ENCODE measurements around the gene RNASE8. TPM values are rescaled to one million over a fixed set of nuclear protein-coding genes. Genes with fewer than 3 reads are reported as not detected.

Gene RNASE8
- total RNA-seq, 1 donor from 2014 or later: not detected

- peak; percentile 87 for DNase-seq (ENCODE audit: low spot score)
Observed at GRCh38 chr14:21092273-21093011, 34.8 kb downstream of the RNASE8 start.

GRCh38 chr14:21093018-21093417 is 35.4 kb downstream of the RNASE8 start:
- DNase-seq (ENCODE audit: low spot score): no peak

- no peak for DNase-seq (ENCODE audit: low spot score)
Observed at GRCh38 chr14:21093769-21094681, 36.4 kb downstream of the RNASE8 start.

DNA sequence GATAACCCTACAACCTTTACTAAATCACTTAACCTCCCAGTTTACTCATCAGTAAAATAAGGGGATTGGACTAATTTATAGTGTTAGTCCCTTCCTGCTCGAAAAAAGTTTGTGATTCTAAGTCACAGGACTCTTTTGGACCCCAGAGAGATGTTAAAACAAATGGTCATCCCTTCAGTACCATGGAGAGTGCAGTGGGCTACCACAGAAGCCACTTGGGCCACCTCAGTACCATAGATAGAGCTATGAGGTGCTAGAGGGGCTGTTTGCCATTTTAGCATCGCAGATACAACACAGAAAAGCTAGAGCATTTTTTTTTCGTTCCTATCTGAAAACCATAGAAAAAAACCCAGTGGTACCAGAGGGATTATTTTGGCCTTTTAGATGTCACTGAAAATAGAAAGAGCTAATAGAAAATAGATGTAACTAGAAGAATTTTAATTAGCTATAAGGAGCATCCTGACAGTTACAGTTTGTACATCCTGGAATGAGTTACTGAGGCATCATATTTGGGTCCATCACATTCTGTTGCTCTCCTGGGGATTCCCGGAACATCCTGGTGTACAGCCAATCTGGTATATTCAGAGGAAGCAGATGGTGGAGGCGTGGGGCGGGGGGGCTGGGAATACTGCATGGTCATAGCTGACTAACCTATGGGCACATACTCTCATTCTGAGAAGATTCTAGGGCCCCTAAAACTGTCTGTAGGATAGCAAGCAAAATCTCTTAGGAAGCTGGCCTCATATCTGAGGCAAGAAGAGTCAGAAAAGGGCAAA is 38.0 kb downstream of the RNASE8 start:
- DNase-seq (ENCODE audit: low spot score): no peak

GRCh38 chr14:21096438-21096837 is 38.8 kb downstream of the RNASE8 start:
- DNase-seq (ENCODE audit: low spot score): no peak

DNA sequence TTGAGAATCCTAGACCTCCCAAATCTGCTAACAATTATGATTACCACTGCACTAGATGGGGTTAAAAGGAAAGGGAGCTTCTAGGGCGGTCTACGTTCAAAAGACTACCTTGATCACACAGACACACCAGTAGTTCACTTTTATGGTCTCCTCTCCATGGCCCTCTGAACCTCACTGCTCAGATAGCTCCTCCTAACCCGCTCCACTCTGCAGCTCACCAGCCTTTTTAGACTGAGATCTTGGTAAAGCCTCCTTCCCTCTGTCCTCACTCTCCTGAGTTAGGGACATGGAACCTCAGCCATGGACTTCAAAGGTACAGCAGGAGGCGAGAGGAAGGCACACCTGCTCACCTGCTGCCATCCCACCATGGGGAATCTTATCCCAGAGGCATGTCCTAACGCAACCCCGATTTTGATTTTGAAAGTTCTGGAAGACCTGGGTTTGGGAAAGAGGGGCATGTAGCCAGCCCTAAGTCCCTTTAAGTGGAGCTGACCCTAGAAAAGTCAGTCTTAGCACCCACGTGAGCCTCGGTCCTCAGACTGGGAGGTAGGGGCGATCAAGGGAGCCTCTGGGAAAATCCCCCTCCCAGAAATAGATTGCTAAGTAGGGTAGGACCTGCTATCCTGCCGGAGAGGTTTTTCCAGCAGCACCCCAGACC is 39.5 kb downstream of the RNASE8 start:
- DNase-seq (ENCODE audit: low spot score): no peak

GRCh38 chr14:21097636-21098075 is 40.0 kb downstream of the RNASE8 start:
- DNase-seq (ENCODE audit: low spot score): no peak

- DNase-seq (ENCODE audit: low spot score): peak; percentile 79
Observed at GRCh38 chr14:21098076-21098891, 40.7 kb downstream of the RNASE8 start, which contains the start of gene ZNF219. TSS of gene ZNF219 (minus strand) at chr14:21098655. CDS start at chr14:21093591, 5,064 bp downstream.

DNA sequence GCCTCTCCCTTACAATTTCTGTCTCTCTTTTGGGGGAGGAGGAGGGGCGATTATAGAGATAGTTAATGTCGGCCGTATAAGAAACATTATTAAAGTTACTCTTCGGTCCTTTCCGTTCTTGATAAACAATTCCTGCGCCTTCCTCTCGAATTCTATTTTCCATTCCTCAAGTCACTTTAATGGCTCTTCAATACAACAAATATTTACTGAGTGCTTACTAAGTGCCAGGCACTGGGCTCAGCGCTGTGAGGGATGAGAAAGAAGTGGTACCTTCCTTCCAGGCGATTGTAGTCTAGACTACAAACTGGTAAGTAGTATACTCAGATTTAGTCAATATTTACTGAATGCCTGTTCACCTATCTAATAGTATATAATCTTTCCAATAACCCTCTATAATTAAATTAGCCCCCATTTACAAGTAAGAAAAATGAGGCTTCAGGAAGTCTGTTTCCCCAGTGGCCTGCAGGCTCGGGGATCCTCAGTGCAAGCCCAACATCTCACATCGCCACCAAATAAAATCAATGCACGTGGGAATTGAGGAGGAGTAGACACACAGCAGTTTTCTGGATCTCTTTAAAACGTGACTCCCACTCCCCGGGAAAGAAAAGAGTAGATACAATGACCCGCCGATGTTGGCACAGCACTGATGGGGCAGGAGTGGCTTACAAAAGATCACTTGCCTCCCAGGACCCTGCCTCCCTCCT is 41.4 kb downstream of the RNASE8 start:
- no peak for DNase-seq (ENCODE audit: low spot score)

DNA sequence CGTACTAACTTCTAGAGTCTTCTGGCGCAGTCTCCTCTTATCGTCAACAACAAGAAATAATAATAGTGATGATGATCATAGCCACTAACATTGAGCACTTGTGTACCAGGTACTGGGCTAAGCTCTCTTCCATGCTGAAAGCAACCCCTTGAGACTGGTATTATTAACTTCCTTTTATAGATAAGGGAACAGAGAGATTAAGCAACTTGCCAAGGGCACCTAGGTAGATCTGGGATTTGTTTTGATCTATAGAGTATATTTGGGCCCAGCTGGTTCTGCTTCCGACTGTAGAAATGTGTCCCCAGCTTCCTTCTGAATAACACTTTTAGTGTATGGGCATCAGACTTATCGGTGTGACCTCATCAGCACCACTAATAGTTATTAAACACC is 42.0 kb downstream of the RNASE8 start:
- DNase-seq (ENCODE audit: low spot score): no peak

GRCh38 chr14:21100931-21101330 is 43.3 kb downstream of the RNASE8 start, which contains the start of gene TMEM253:
TSS of gene TMEM253 (plus strand) at chr14:21101066. CDS start at chr14:21101344, 278 bp downstream.
- DNase-seq (ENCODE audit: low spot score): no peak

DNA sequence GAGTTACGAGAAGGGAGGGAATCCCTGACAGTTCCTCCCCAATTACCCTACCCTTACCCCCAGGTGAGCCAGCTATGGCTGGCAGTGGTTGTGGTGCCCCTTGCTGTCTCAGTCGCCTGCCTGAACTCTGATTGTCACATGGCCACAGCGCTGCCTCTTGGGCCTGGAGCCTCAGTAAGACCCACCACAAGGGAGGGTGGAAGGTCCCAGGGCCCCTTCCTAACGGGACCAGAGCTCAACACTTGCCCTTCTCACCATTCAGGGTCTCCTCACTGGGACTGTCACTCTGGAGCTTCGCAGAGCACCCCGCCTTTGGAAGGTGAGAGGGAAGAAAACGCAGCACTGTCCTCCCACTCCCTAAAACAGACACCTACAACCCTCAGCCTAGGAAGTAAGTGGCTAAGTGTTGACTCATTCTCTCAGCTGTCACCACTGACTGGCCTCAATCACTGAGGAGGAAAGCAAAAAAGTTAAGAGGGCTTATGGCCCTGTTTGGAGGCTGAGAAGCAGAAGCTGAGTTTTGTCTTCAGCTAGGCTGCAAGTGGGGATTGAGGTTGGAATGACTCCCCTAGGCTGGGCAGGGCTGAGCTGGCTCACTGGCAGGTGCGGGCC is 44.3 kb downstream of the RNASE8 start:
- no peak for DNase-seq (ENCODE audit: low spot score)

DNA sequence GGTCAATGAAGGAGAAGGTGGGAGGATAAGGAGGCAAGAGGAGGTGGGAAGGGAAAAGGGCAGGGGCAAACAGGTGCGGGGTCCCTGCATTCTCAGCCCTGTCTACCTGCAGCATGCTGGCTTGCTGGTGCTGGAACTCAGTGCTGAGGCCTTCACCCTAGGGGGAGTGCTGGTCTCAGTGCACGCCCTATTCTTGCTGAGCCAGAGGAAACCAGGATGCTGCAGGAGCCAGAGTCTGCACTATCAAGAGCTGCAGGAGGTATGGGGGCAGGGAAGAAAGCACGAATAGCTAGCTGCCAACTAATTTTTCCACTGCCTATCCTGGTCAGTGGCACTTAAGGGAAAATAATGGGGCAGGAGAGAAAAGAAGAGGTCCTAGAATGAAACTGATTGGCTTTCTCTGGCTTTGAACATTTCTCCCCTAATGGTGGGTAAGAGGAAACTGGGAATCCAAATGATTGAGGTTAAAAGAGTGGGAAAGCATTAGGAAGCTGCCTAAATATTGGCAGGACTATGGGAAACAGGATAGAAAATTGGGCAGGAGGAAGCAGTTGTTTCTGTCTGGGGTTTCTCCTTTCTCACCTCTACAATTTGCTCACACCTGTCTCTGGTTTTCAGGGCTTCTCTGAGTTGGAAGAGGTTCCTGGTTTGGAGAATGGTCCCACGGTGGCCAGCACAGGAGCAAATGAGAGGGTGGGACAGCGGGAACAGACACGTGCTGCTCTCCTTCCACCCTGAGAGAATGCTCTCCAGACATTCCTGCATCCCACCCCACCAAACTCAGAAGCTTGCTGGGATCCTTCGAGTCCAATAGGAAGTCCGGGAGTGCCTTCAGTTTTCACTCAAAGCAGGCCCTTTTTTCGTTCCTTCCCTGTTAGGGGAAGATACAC is 45.1 kb downstream of the RNASE8 start:
- no peak for DNase-seq (ENCODE audit: low spot score)

GRCh38 chr14:21103411-21103709 is 45.7 kb downstream of the RNASE8 start:
- no peak for DNase-seq (ENCODE audit: low spot score)

DNA sequence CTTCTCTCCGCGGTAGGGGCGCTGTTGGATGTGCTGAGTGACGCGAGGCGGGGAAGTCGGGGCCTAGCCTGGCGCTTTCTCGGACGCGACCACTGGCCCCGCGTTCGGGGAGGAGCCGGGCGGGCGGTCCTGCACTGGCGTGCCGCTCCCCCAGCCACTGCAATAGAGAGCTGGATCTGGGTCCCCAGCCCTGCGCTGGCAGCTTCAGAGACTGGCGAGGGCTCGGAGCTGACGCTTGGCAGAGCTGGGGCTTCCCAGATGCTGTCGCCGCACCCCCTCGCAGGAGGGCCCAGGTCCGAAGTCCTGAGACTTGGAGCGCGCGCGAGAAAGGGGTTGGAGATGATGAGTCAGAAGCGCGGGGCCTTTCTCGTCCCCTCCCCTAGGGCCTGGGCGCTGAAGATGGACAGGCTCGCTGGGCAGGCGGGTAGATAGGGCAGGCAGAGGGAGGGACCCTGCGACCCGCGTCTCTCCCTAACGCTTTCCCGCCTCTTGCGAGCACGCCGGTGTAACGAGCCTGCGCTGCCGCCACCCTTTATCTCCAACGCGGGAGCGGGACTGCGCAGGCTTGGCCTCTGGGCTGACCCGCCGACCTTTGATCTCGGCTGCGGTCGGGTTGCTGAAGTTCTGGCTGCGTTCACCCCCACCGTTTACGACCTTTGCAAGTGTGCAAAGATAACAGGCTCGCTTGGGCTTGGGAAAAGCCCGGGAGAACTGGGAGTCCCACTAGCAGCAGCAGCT is 46.3 kb downstream of the RNASE8 start:
- DNase-seq (ENCODE audit: low spot score): peak; percentile 97

DNA sequence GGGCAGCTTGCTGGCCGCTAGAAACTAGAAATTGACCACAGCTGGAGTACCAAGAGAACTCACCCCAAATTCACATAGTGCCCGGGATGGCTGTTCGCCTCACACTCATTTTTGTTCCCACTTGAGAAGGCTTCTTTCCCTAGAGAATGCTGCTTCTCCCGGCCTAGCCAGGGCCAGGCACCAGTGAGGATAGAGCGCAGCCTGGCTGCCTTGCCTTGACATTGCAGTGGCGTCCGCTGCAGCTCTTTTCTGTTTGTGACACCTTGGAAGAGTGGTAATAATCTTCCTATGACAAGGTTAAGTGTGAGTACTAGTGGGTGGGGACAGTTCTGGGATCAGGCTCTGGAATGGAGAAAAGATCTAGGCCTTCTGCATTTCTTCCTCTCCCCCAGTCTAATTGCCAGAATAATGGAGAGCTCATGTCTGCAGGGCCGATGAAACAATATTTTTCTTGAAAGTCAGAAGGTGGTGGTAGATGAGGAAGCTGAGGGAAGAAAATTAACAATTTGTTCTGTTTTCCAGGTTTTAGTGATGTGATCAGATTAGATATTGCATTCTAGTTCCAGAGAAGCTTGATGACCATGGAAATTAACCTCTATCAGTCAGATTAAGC is 46.9 kb downstream of the RNASE8 start:
- DNase-seq (ENCODE audit: low spot score): peak; percentile 84

GRCh38 chr14:21105095-21105494 is 47.5 kb downstream of the RNASE8 start:
- no peak for DNase-seq (ENCODE audit: low spot score)

DNA sequence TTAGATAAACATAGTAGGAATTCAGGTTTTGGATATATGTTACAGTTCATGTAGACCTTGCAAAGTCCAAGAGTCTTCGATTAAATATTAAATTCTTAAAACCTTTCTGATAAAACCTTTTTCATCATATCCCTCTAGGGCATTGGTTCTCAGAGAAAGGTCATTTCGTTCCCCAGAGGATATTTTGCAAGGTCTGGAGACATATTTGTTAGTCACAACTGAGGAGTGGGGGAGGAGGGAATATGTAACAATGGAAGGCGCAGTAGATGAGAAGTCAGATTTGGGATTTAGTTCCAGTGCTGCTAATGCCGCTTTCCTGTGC is 48.5 kb downstream of the RNASE8 start:
- no peak for DNase-seq (ENCODE audit: low spot score)

Data from ureter (tissue), 1 donor.